ENCODE data around the gene ST8SIA6.

DNA sequence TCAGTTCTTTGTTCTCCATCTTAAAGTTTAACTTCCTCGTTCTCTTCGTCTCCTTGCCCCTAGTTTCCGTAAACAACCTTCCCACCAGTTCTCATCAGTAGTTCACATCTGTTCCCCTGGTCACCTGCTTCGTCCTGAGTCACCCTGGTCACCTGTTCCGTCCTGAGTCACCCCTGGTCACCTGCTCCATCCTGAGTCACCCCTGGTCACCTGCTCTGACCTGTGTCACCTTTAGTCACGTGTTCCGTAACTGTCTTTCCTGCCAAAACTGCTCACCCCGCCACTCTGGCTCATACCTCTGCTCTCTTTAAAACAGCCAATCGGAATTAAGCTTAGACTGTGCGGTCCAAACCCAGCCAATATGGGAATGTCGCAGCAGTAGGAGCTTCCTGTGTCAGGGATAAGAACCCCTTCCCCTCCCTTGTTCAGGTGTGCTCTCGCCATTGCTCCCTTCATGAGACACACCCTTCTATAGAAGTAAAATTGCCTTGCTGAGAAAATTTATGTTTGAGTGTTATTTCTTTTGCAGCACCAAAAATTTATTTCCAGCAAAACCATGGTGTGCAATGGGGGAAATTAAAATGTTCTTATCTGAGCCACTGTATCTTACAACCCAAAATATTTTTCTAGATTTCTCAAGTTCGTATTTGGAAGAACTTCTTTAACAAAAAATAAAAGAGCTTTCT, 114.1 kb downstream of the ST8SIA6 start:
- no peak for TF ChIP-seq POLR2A (IDR thresholded peaks at IDR 0.05)
- TF ChIP-seq, protein P1, sequence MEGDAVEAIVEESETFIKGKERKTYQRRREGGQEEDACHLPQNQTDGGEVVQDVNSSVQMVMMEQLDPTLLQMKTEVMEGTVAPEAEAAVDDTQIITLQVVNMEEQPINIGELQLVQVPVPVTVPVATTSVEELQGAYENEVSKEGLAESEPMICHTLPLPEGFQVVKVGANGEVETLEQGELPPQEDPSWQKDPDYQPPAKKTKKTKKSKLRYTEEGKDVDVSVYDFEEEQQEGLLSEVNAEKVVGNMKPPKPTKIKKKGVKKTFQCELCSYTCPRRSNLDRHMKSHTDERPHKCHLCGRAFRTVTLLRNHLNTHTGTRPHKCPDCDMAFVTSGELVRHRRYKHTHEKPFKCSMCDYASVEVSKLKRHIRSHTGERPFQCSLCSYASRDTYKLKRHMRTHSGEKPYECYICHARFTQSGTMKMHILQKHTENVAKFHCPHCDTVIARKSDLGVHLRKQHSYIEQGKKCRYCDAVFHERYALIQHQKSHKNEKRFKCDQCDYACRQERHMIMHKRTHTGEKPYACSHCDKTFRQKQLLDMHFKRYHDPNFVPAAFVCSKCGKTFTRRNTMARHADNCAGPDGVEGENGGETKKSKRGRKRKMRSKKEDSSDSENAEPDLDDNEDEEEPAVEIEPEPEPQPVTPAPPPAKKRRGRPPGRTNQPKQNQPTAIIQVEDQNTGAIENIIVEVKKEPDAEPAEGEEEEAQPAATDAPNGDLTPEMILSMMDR (IDR thresholded peaks at IDR 0.05) = no peak
- TF ChIP-seq POLR2AphosphoS5 (IDR thresholded peaks at IDR 0.05) = no peak

All from sigmoid colon (tissue), 4 donors.